ENCODE measurements around the gene PXDN.

GRCh38 chr2:1600191-1601066 lies 143.9 kb downstream of the PXDN start:
- TF ChIP-seq POLR2A (IDR thresholded peaks at IDR 0.05; ENCODE audit: low read depth, low read length) (no peak), POLR2AphosphoS5 (IDR thresholded peaks at IDR 0.05; ENCODE audit: low read depth, low read length) (no peak)

All from GM12892 (cell line).